HepG2 (cell line): Measurements from ENCODE around the gene DAPP1. TPM values are rescaled to one million over a fixed set of nuclear protein-coding genes. Genes with fewer than 3 reads are reported as not detected.

Experiments used
- ATAC-seq: fragments of 200-7000 bp; cut with Tn5 transposase; 3 replicates; pipeline ENCODE4 v1.9.1; 2020; ENCODE audit warnings: mild to moderate bottlenecking, moderate library complexity
- BruUV-seq: library from RNA; stranded (reverse); fragments of 400-500 nt; replicated peaks from 2 replicates; lab custom pipeline; 2021; lab: Mats Ljungman, UMichigan
- CTCF ChIA-PET: fragments of 300-600 bp; formaldehyde crosslinking; extraction: SDS; loops from one replicate; lab custom pipeline; 2021; ENCODE audit warnings: low total read pairs, inconsistent platforms, low intra/inter-chr PET ratio; lab: Yijun Ruan, JAX
- POLR2A ChIA-PET: fragments of 350-600 bp; sonication (Branson Sonifier 250); formaldehyde crosslinking; loops from one replicate; lab custom pipeline; 2020; ENCODE audit warnings: antibody characterized with exemption, inconsistent platforms; lab: Yijun Ruan, JAX
- DNase-seq: peaks from one replicate; pipeline ENCODE4 v3.0.0-alpha.2; 2015; ENCODE audit warnings: low spot score
- FAIRE-seq: peaks from 3 replicates; lab custom pipeline; 2011; peaks lifted over from hg19 to GRCh38; lab: Jason Lieb, UNC
- H2AFZ ChIP-seq: one replicate; pipeline ENCODE4 v1.6.1; 2011; ENCODE audit warnings: low read length, inconsistent platforms
- H3K27ac ChIP-seq: fragments of 300-600 bp; 3 replicates; pipeline ENCODE4 v1.8.0; 2011; ENCODE audit warnings: mixed run types, mild to moderate bottlenecking, mixed read lengths, low read length, inconsistent platforms; ENCODE audit not compliant: insufficient read depth; ENCODE audit errors: extremely low read length
- H3K27me3 ChIP-seq, 2 experiments: fragments of 200-600 bp in 1 of 2; 2 replicates in 1 of 2; 3 replicates in 1 of 2; pipeline versions ENCODE4 v1.6.0 to v1.8.0; 2011; ENCODE audit warnings: low read length in 2 of 2, mild to moderate bottlenecking in 2 of 2, moderate library complexity in 2 of 2, inconsistent platforms in 1 of 2; ENCODE audit not compliant: insufficient read depth in 2 of 2, control insufficient read depth in 1 of 2
- H3K36me3 ChIP-seq, 2 experiments: fragments of 200-600 bp in 1 of 2; replicated peaks in 1 of 2; 2 replicates in 1 of 2; 3 replicates in 1 of 2; pipeline versions ENCODE4 v1.5.1 to v1.8.0; 2011; ENCODE audit warnings: low read length in 2 of 2, inconsistent platforms in 1 of 2; ENCODE audit not compliant: insufficient read depth in 2 of 2, control insufficient read depth in 1 of 2
- H3K4me1 ChIP-seq: 2 replicates; pipeline ENCODE4 v1.5.1; 2012; ENCODE audit warnings: low read length, inconsistent platforms; ENCODE audit not compliant: insufficient read depth
- H3K4me2 ChIP-seq: 2 replicates; pipeline ENCODE4 v1.6.0; 2011; ENCODE audit warnings: low read depth, low read length, inconsistent platforms
- H3K4me3 ChIP-seq, 3 experiments: fragments of 200-600 bp in 1 of 3; sonication (generic), shearing (Covaris generic) in 1 of 3; replicated peaks in 1 of 3; 2 replicates each; pipeline ENCODE4 v1.5.1; 2011 to 2016; ENCODE audit warnings: low read length in 3 of 3, inconsistent platforms in 2 of 3, low read depth in 2 of 3, mild to moderate bottlenecking in 2 of 3, control low read depth in 1 of 3, mixed read lengths in 1 of 3; ENCODE audit not compliant: insufficient read depth in 1 of 3
- H3K79me2 ChIP-seq: one replicate; pipeline ENCODE4 v1.6.1; 2011; ENCODE audit warnings: low read length, inconsistent platforms; ENCODE audit not compliant: insufficient read depth
- H3K9ac ChIP-seq: 2 replicates; pipeline ENCODE4 v1.6.0; 2011; ENCODE audit warnings: mild to moderate bottlenecking, low read depth, low read length, inconsistent platforms; ENCODE audit not compliant: insufficient read depth
- H3K9me3 ChIP-seq: 2 replicates; pipeline ENCODE4 v1.5.1; 2012; ENCODE audit warnings: mild to moderate bottlenecking, low read length
- H4K20me1 ChIP-seq: 2 replicates; pipeline ENCODE4 v1.6.0; 2011; ENCODE audit warnings: inconsistent platforms, mild to moderate bottlenecking, low read length, moderate library complexity; ENCODE audit not compliant: insufficient read depth
- GLI4 ChIP-seq: sonication (generic); formaldehyde crosslinking; IDR thresholded peaks from 2 replicates; pipeline ENCODE4 v1.5.1; 2020; ENCODE audit warnings: missing genetic modification reagents, mild to moderate bottlenecking, moderate library complexity, borderline replicate concordance
- GMEB1 ChIP-seq: sonication (generic); formaldehyde crosslinking; IDR thresholded peaks from 2 replicates; pipeline ENCODE4 v1.5.1; 2020; ENCODE audit warnings: missing genetic modification reagents, mild to moderate bottlenecking, borderline replicate concordance
- HOXD1 ChIP-seq: sonication (generic); formaldehyde crosslinking; IDR thresholded peaks from 2 replicates; pipeline ENCODE4 v1.5.0; 2020; ENCODE audit warnings: missing genetic modification reagents
- LBX2 ChIP-seq: sonication (generic); formaldehyde crosslinking; IDR thresholded peaks from 2 replicates; pipeline ENCODE4 v1.5.0; 2020; ENCODE audit warnings: missing genetic modification reagents, mild to moderate bottlenecking, borderline replicate concordance
- MTF2 ChIP-seq: sonication (generic); formaldehyde crosslinking; IDR thresholded peaks from 2 replicates; pipeline ENCODE4 v1.5.0; 2020; ENCODE audit warnings: missing genetic modification reagents, borderline replicate concordance
- NCOA1 ChIP-seq: sonication (generic); formaldehyde crosslinking; IDR thresholded peaks from 2 replicates; pipeline ENCODE4 v1.9.0; 2021; ENCODE audit warnings: missing genetic modification reagents
- NFE2L2 ChIP-seq: fragments of 150-350 bp; IDR thresholded peaks from 2 replicates; pipeline ENCODE4 v1.6.1; 2014; ENCODE audit warnings: low read length
- RFXAP ChIP-seq: sonication (generic); formaldehyde crosslinking; IDR thresholded peaks from 2 replicates; pipeline ENCODE4 v1.4.0; 2020; ENCODE audit warnings: missing genetic modification reagents, borderline replicate concordance
- SKI ChIP-seq: fragments of 450-650 bp; IDR thresholded peaks from one replicate; pipeline ENCODE4 v1.6.1; 2018; ENCODE audit warnings: mild to moderate bottlenecking; ENCODE audit not compliant: partially characterized antibody
- SNAPC2 ChIP-seq: sonication (generic); formaldehyde crosslinking; IDR thresholded peaks from 2 replicates; pipeline ENCODE4 v1.8.1; 2022; ENCODE audit warnings: mild to moderate bottlenecking, missing genetic modification reagents
- U2AF2 ChIP-seq: fragments of 200-400 bp; formaldehyde crosslinking; IDR thresholded peaks from 2 replicates; pipeline ENCODE4 v1.6.1; 2017; ENCODE audit warnings: low read depth, mild to moderate bottlenecking, low read length
- ZFAT ChIP-seq: sonication (generic); formaldehyde crosslinking; conservative IDR thresholded peaks from 2 replicates; pipeline ENCODE4 v1.8.1; 2023; ENCODE audit warnings: missing genetic modification reagents, inconsistent platforms
- ZNF672 ChIP-seq: sonication (generic); formaldehyde crosslinking; IDR thresholded peaks from 2 replicates; pipeline ENCODE4 v1.8.1; 2022; ENCODE audit warnings: missing genetic modification reagents
- ZNF749 ChIP-seq: sonication (generic); formaldehyde crosslinking; IDR thresholded peaks from 2 replicates; pipeline ENCODE4 v1.8.0; 2022; ENCODE audit warnings: mild to moderate bottlenecking, missing genetic modification reagents, moderate library complexity, borderline replicate concordance
- WGBS: methylation state at CpG from one replicate; pipeline ENCODE4 v1.1.6; 2017; ENCODE audit warnings: low lambda C conversion rate; 5-methylcytosine and 5-hydroxymethylcytosine counted together
- in situ Hi-C: cut with HindIII; loops from 2 replicates; pipeline ENCODE4 v1.10.0; 2017; ENCODE audit warnings: low pct_unique_long_range_greater_than_20kb; ENCODE audit not compliant: extremely low pct_ligation_motif_present
- intact Hi-C: fragments of 100-400 bp; cut with micrococcal nuclease; formaldehyde crosslinking; loops from one replicate; pipeline ENCODE4 v1.10.0; 2022; ENCODE audit not compliant: unreplicated experiment
- polyA plus RNA-seq, 8 experiments: library from polyadenylated mRNA; depleted of rRNA in 3 of 8; stranded (reverse) in 7 of 8; unstranded in 1 of 8; fragments of >200 nt; fragmentation: Illumina TruSeq in 4 of 8; extraction: Trizol in 4 of 8; gene quantifications; 2 replicates each; pipeline versions ENCODE4 v1.2.1 to v1.2.3, GENCODE V29; 2011 to 2016; ENCODE audit warnings: low read depth in 4 of 8, missing spikeins in 1 of 8, mixed read lengths in 1 of 8; ENCODE audit not compliant: insufficient read depth in 1 of 8
- total RNA-seq, 5 experiments: library from RNA; depleted of rRNA; stranded (reverse); fragments of >200 nt; fragmentation: Illumina TruSeq; extraction: Trizol; gene quantifications; 2 replicates each; pipeline ENCODE4 v1.2.3, GENCODE V29; 2016; ENCODE audit warnings: low read depth in 1 of 5

Gene DAPP1
- total and polyA plus RNA-seq, 2 of the 13 experiments (the other 11 are each of a cell fraction or from before 2014, with no cell fraction given), result not detected

- no peak for FAIRE-seq
Measured at GRCh38 chr4:99821918-99822503, 5.4 kb downstream of the DAPP1 start.

More at GRCh38 chr4:99821918-99822503, 5.4 kb downstream of the DAPP1 start:
- peaks cover 0 to 3% of the 10 kb centered on the region in 2 experiments; a peak in 1 of 5 replicates for H3K27me3 ChIP-seq
- no peak overlapping the region for H3K4me3 ChIP-seq
- no peak overlapping the region for H3K9ac ChIP-seq
- H4K20me1 ChIP-seq, result no peaks in the 10 kb centered on the region
- H3K4me1 ChIP-seq, result no peaks in the 10 kb centered on the region
- no peaks in the 10 kb centered on the region for H3K9me3 ChIP-seq
- H3K27ac ChIP-seq, result no peak overlapping the region
- in situ Hi-C loops (no loop called here), intact Hi-C loops (no loop called here)
- no peaks in the 10 kb centered on the region for H3K36me3 ChIP-seq
- DNase-seq (no peak), ATAC-seq (no peak)
- no TSS peak for BruUV-seq
- WGBS, result 1% methylated on average over 4 of the region's 4 CpGs
- H3K4me2 ChIP-seq, result no peak overlapping the region
- ChIA-PET POLR2A (no interaction called here), CTCF (no interaction called here)
- H2AFZ ChIP-seq, result no peak overlapping the region
- H3K79me2 ChIP-seq, result no peaks in the 10 kb centered on the region
- TF ChIP-seq NFE2L2 (no peak), LBX2 (CRISPR knock-in tag) (no peak), RFXAP (CRISPR knock-in tag) (no peak), MTF2 (CRISPR knock-in tag) (no peak), SKI (no peak), ZNF672 (no peak), GMEB1 (CRISPR knock-in tag) (no peak), GLI4 (CRISPR knock-in tag) (no peak), SNAPC2 (CRISPR knock-in tag) (no peak), ZFAT (no peak), NCOA1 (no peak), HOXD1 (no peak), ZNF749 (CRISPR knock-in tag) (no peak), U2AF2 (no peak)
